NB4 (cell line): ENCODE measurements around the gene STRN4.

Source experiments
- POLR2A ChIP-seq: IDR thresholded peaks from 2 replicates; pipeline ENCODE4 v1.6.1; 2011; ENCODE audit warnings: mild to moderate bottlenecking; ENCODE audit not compliant: insufficient read length; ENCODE audit errors: extremely low read depth
- TF ChIP-seq, protein P1 (sequence below): IDR thresholded peaks from one replicate; pipeline ENCODE4 v1.5.1; 2012; ENCODE audit warnings: low read depth, low read length

DNA sequence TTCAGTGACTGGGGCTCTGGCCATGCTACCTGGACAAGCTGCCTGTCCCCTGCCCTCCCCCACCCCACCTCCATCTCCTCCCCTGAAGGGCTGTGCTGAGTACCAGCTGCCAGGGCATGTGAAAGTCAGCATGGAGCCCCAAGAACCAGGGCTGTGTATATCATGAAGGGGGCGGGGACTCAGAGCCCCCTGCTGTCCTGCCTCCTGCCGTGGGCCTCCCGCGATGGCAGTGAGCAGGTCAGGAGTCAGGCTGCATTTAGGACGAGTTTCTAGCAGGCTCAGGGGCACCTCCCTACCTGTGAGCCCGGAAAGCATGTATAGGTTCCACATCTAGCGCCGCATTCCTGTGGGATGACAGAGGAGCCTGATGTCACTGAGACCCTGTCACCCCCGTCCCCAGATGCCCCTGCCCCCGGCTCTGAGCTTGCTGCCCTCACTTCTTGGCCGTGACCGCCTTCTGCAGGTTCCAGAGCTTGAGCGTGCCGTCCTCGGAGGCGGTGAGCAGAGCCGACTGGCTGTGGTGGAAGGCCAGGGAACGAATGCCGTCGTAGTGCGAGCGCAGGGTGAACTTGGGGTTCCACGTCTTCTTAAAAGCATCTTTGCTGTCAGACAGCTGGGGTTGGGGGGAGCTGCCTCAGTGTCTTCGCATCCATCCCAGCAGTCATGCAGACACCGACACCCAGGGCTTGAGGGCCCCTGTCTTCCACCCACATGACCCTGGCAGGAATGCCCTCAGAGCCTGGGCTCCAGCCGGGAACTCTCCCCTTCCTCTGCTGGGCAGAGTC, 21.0 kb downstream of the STRN4 start:
- TF ChIP-seq, protein P1, sequence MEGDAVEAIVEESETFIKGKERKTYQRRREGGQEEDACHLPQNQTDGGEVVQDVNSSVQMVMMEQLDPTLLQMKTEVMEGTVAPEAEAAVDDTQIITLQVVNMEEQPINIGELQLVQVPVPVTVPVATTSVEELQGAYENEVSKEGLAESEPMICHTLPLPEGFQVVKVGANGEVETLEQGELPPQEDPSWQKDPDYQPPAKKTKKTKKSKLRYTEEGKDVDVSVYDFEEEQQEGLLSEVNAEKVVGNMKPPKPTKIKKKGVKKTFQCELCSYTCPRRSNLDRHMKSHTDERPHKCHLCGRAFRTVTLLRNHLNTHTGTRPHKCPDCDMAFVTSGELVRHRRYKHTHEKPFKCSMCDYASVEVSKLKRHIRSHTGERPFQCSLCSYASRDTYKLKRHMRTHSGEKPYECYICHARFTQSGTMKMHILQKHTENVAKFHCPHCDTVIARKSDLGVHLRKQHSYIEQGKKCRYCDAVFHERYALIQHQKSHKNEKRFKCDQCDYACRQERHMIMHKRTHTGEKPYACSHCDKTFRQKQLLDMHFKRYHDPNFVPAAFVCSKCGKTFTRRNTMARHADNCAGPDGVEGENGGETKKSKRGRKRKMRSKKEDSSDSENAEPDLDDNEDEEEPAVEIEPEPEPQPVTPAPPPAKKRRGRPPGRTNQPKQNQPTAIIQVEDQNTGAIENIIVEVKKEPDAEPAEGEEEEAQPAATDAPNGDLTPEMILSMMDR = no peak
- TF ChIP-seq POLR2A = no peak
